Type B pancreatic cell (in vitro differentiated cells): ENCODE results near the gene PTH2R. TPM values are rescaled to one million over a fixed set of nuclear protein-coding genes. Genes with fewer than 3 reads are reported as not detected.

Source experiments
- DNase-seq: peaks from one replicate; pipeline ENCODE4 v3.0.0; 2021; ENCODE audit warnings: mixed read lengths; ENCODE audit not compliant: unreplicated experiment; ENCODE audit errors: extremely low spot score
- H3K27ac Mint-ChIP-seq: 2 replicates; pipeline ENCODE4 v1.8.0; 2021; ENCODE audit warnings: mild to moderate bottlenecking, mixed read lengths
- H3K27me3 Mint-ChIP-seq: 2 replicates; pipeline ENCODE4 v1.8.0; 2021; ENCODE audit warnings: mixed read lengths
- H3K36me3 Mint-ChIP-seq: 2 replicates; pipeline ENCODE4 v1.8.0; 2021; ENCODE audit warnings: mixed read lengths
- H3K4me1 Mint-ChIP-seq: one replicate; pipeline ENCODE4 v1.8.0; 2021; ENCODE audit warnings: mixed read lengths; ENCODE audit not compliant: unreplicated experiment
- H3K4me3 Mint-ChIP-seq: 2 replicates; pipeline ENCODE4 v1.8.0; 2021; ENCODE audit warnings: mild to moderate bottlenecking, mixed read lengths
- H3K9me3 Mint-ChIP-seq: 2 replicates; pipeline ENCODE4 v1.8.0; 2021; ENCODE audit warnings: mixed read lengths
- CTCF ChIP-seq: fragments of 200-600 bp; sonication (generic); conservative IDR thresholded peaks from 2 replicates; pipeline ENCODE4 v1.5.0; 2021; ENCODE audit warnings: antibody characterized with exemption, mild to moderate bottlenecking
- total RNA-seq: library from RNA; stranded (reverse); gene quantifications from 2 replicates; pipeline ENCODE4 v1.2.1, GENCODE V29; 2021; ENCODE audit warnings: low replicate concordance

The PTH2R gene
- total RNA-seq, 1 donor from 2014 or later, result 0.87 TPM

GRCh38 chr2:208463721-208464120, 57.1 kb downstream of the PTH2R start:
- peaks cover 5% of the 10 kb centered on the region for H3K27me3 Mint-ChIP-seq
- H3K4me1 Mint-ChIP-seq, result no peaks in the 10 kb centered on the region
- no peaks in the 10 kb centered on the region for H3K36me3 Mint-ChIP-seq
- no peaks in the 10 kb centered on the region for H3K9me3 Mint-ChIP-seq
- DNase-seq, result no peak
- no peak overlapping the region for H3K4me3 Mint-ChIP-seq
- TF ChIP-seq CTCF, result no peak
- H3K27ac Mint-ChIP-seq, result no peak overlapping the region

- no peak for TF ChIP-seq CTCF
- Mint-ChIP-seq H3K4me3 (no peak overlapping the region), H3K27me3 (peaks cover 5% of the 10 kb centered on the region), H3K9me3 (no peaks in the 10 kb centered on the region), H3K4me1 (no peaks in the 10 kb centered on the region), H3K27ac (no peak overlapping the region), H3K36me3 (no peaks in the 10 kb centered on the region)
- no peak for DNase-seq
Observed at GRCh38 chr2:208464205-208464604, 57.6 kb downstream of the PTH2R start.

- Mint-ChIP-seq H3K27ac (no peak overlapping the region), H3K27me3 (no peaks in the 10 kb centered on the region), H3K9me3 (peaks cover 7% of the 10 kb centered on the region), H3K4me3 (no peak overlapping the region), H3K36me3 (no peaks in the 10 kb centered on the region), H3K4me1 (no peaks in the 10 kb centered on the region)
- TF ChIP-seq CTCF, result peak; percentile 78
- DNase-seq, result no peak
Observed at GRCh38 chr2:208466151-208466919, 59.7 kb downstream of the PTH2R start.

GRCh38 chr2:208466920-208467298, 60.3 kb downstream of the PTH2R start:
- DNase-seq, result no peak
- Mint-ChIP-seq H3K27ac (no peak overlapping the region), H3K27me3 (no peaks in the 10 kb centered on the region), H3K4me3 (no peak overlapping the region), H3K9me3 (peaks cover 7% of the 10 kb centered on the region), H3K4me1 (no peaks in the 10 kb centered on the region), H3K36me3 (no peaks in the 10 kb centered on the region)
- TF ChIP-seq CTCF, result no peak

GRCh38 chr2:208467564-208467963, 61.0 kb downstream of the PTH2R start:
- Mint-ChIP-seq H3K4me3 (no peak overlapping the region), H3K4me1 (no peaks in the 10 kb centered on the region), H3K36me3 (no peaks in the 10 kb centered on the region), H3K9me3 (peaks cover 7% of the 10 kb centered on the region), H3K27ac (no peak overlapping the region), H3K27me3 (no peaks in the 10 kb centered on the region)
- no peak for TF ChIP-seq CTCF
- DNase-seq, result no peak

GRCh38 chr2:208477741-208478140, 71.1 kb downstream of the PTH2R start:
- H3K4me1 Mint-ChIP-seq, result no peaks in the 10 kb centered on the region

More at GRCh38 chr2:208477741-208478140, 71.1 kb downstream of the PTH2R start:
- H3K4me3 Mint-ChIP-seq, result no peak overlapping the region
- DNase-seq, result no peak
- no peak overlapping the region for H3K27ac Mint-ChIP-seq
- H3K9me3 Mint-ChIP-seq, result peaks cover 10% of the 10 kb centered on the region
- no peaks in the 10 kb centered on the region for H3K36me3 Mint-ChIP-seq
- no peak for TF ChIP-seq CTCF
- H3K27me3 Mint-ChIP-seq, result no peaks in the 10 kb centered on the region
